Adrenal gland (tissue), 12 donors: ENCODE measurements around the gene SERINC4. TPM values are rescaled to one million over a fixed set of nuclear protein-coding genes. Genes with fewer than 3 reads are reported as not detected.
"Not testable (repeated sequence)": the region's sequence is repeated elsewhere in the genome, so short reads cannot be mapped to it uniquely, and the experiment has no call there.

Source experiments
- DNase-seq, 7 donors: peaks; one replicate each; pipeline ENCODE4 v3.0.0-alpha.2; 2019 to 2020
- H3K27ac ChIP-seq, 5 donors: fragments of 200-600 bp; sonication (generic) in 4 of 5; 1 replicate in 3 of 5; 2 replicates in 2 of 5; pipeline versions ENCODE4 v1.5.1 to v1.8.0; 2016 to 2020; ENCODE audit warnings: mild to moderate bottlenecking in 1 of 5
- H3K27me3 ChIP-seq: fragments of 200-600 bp; 2 replicates; pipeline ENCODE4 v1.8.0; 2021
- H3K36me3 ChIP-seq, 2 donors: fragments of 200-600 bp; replicated peaks in 1 of 2; 1 replicate in 1 of 2; 2 replicates in 1 of 2; pipeline versions ENCODE4 v1.5.1 to v1.8.0; 2018 to 2022
- H3K4me1 ChIP-seq, 2 donors: fragments of 200-600 bp; replicated peaks in 1 of 2; 1 replicate in 1 of 2; 2 replicates in 1 of 2; pipeline versions ENCODE4 v1.5.1 to v1.8.0; 2018 to 2021
- H3K4me3 ChIP-seq, 4 donors: fragments of 200-600 bp; sonication (generic) in 3 of 4; one replicate each; pipeline ENCODE4 v1.5.1; 2016 to 2018
- H3K9me3 ChIP-seq, 3 donors: fragments of 200-600 bp; sonication (generic) in 1 of 3; replicated peaks in 1 of 3; 1 replicate in 2 of 3; 2 replicates in 1 of 3; pipeline versions ENCODE4 v1.5.1 to v1.8.0; 2016 to 2021
- POLR2A ChIP-seq, 2 donors: fragments of 450-650 bp; IDR thresholded peaks; one replicate each; pipeline ENCODE4 v1.6.1; 2017; ENCODE audit warnings: antibody characterized with exemption in 2 of 2, mild to moderate bottlenecking in 2 of 2, moderate library complexity in 1 of 2
- WGBS, 4 donors: extraction: QIAGEN DNeasy Blood & Tissue Kit in 2 of 4; methylation state at CpG; one replicate each; pipeline versions ENCODE4 v1.1.5 to v1.1.7; 2013 to 2017; 5-methylcytosine and 5-hydroxymethylcytosine counted together
- intact Hi-C, 2 donors: fragments of 100-400 bp; cut with DNase I; formaldehyde crosslinking; loops; one replicate each; pipeline versions ENCODE4 v1.14.1 to v1.15.0; 2022 to 2023
- polyA plus RNA-seq, 3 donors: library from polyadenylated mRNA; stranded (reverse); fragments of 200-250 nt in 2 of 3; fragments of 350-450 nt in 1 of 3; fragmentation: Illumina TruSeq in 1 of 3; extraction: RNeasy Lipid Tissue Mini Kit (QIAGEN cat#74804) in 1 of 3; gene quantifications; one replicate each; pipeline ENCODE4 v1.2.3, GENCODE V29; 2013 to 2014
- total RNA-seq, 9 donors: library from RNA; depleted of rRNA in 4 of 9; stranded (reverse); fragments of >200 nt in 4 of 9; fragments of 120-200 nt in 1 of 9; fragmentation: NEBNext Ultra II Directional in 1 of 9; extraction: Animal tissue kit (Norgen Biotek cat#: 25700) in 1 of 9; gene quantifications; one replicate each; pipeline versions ENCODE4 v1.1.0 to v1.2.4, GENCODE V29; 2013 to 2023
- TF ChIP-seq, protein P1 (sequence below), 6 experiments: fragments of 450-650 bp in 4 of 6; fragments of 200-600 bp in 2 of 6; sonication (generic) in 1 of 6; IDR thresholded peaks; 1 replicate in 5 of 6; 2 replicates in 1 of 6; pipeline versions ENCODE4 v1.5.1 to v1.8.0; 2016 to 2021; ENCODE audit warnings: antibody characterized with exemption in 6 of 6, mild to moderate bottlenecking in 2 of 6, moderate library complexity in 1 of 6
- donor health status: healthy with polysubstance abuse.
- donor health status: Bipolar disorder and iron deficiency.
- donor health status: DM: yes; HTN: yes; CAD: no.
- donor health status: DM: no; HTN: no; CAD: no.
- donor health status: DM: no; HTN: no; CAD: no.
- donor health status: DM: yes; HTN: yes; CAD: no.

The SERINC4 gene
- total and polyA plus RNA-seq, 12 donors = 0.18 to 0.48 (median 0.26) TPM; not detected in 8

DNA sequence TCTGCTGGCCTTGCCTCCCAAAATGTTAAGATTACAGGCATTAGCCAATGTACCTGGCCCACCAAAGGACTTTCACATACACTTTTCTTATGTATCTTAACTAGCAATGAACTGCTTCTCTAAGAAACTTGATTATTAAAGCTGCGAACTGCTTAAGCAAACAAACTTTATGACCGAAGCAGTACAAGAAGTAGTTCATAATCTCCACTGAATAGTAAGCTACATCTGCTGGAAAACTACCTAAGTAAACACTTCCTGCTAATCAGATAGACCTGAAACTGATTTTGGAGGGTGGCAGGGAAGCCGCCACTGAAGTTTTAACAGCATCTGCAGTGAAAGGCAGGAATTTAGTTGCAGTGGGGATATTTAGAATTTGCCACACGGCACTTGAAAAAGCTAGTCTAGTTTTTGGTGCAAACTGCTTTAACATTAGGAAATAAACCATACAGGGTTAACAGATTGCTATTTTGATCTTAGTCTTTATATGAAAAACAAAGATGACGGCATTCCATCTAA lies 8.5 kb upstream of the SERINC4 start:
- H3K27ac ChIP-seq = no peak overlapping the region
- peak in 1 of 7 donors; percentile 23 for DNase-seq
- WGBS, 4 donors = 94 to 96% (median 95%) methylated on average over 5 of the region's 5 CpGs
- H3K36me3 ChIP-seq = peaks cover 0 to 98% of the 10 kb centered on the region in 2 donors
- TF ChIP-seq POLR2A (IDR thresholded peaks at IDR 0.05) = no peak
- TF ChIP-seq, protein P1, sequence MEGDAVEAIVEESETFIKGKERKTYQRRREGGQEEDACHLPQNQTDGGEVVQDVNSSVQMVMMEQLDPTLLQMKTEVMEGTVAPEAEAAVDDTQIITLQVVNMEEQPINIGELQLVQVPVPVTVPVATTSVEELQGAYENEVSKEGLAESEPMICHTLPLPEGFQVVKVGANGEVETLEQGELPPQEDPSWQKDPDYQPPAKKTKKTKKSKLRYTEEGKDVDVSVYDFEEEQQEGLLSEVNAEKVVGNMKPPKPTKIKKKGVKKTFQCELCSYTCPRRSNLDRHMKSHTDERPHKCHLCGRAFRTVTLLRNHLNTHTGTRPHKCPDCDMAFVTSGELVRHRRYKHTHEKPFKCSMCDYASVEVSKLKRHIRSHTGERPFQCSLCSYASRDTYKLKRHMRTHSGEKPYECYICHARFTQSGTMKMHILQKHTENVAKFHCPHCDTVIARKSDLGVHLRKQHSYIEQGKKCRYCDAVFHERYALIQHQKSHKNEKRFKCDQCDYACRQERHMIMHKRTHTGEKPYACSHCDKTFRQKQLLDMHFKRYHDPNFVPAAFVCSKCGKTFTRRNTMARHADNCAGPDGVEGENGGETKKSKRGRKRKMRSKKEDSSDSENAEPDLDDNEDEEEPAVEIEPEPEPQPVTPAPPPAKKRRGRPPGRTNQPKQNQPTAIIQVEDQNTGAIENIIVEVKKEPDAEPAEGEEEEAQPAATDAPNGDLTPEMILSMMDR (IDR thresholded peaks at IDR 0.05) = no peak
- H3K27me3 ChIP-seq = no peaks in the 10 kb centered on the region
- no peaks in the 10 kb centered on the region for H3K9me3 ChIP-seq
- H3K4me1 ChIP-seq = no peaks in the 10 kb centered on the region
- no peak overlapping the region for H3K4me3 ChIP-seq
- intact Hi-C loops = no loop called here

DNA sequence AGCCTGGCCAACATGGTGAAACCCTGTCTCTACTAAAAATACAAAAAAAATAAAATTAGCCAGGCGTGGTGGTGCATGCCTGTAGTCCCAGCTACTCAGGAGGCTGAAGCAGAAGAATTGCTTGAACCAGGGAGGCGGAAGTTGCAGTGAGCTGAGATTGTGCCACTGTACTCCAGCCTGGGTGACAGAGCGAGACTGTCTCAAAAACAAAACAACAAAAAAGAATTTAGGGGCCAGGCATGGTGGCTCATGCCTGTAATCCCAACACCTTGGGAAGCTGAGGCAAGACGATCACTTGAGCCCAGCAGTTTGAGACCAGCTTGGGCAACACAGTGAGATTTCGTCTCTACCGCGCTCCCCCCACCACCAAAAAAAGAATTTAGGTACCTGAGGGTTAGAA lies 2.7 kb upstream of the SERINC4 start:
- H3K36me3 ChIP-seq = peaks cover 0 to 77% of the 10 kb centered on the region in 2 donors
- 95 to 99% (median 98%) methylated on average over 7 of the region's 7 CpGs for WGBS, 4 donors
- H3K27me3 ChIP-seq = not testable (repeated sequence)

DNA sequence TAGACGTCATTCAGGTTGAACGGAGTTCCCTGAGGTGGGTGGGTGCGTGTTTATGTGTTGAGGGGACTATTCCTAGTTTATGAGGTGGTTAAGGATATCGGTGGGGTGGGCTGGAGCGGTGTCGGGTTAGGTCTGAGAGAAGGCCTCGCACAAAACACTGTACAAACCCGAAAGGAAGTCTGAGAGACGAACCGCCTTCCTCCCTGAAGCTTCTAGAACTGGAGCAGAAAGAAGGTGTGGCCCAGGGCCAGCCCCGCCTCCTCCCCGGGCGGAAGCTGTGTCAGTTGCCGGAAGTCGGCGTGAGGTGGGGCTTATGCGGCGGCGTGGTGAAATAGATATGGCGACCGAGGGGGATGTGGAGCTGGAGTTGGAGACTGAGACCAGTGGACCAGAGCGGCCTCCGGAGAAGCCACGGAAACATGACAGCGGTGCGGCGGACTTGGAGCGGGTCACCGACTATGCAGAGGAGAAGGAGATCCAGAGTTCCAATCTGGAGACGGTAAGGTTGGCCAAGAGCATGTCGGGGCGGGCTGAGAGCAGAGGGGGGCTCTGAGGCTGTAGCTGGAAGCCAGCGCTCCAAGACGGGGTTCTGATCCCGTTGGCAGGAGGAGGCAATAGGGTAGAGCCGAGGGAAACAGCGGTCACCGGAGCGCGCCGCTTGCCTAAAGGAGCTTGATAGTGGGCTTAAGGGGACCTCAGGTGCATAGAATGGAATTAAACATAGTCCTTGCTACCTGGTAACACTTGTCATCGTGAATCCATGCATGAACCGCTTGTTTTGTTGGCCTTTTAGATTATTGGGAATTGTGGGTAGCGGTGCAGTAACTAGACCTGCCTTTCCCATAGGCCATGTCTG lies 494 bp upstream of the SERINC4 start, which contains the start of gene HYPK:
Gene HYPK, plus strand, starts transcription at position 314 of the 856 bp plus-strand sequence. Its CDS starts 24 bp downstream, at position 338.
- TF ChIP-seq, protein P1 (IDR thresholded peaks at IDR 0.05) = no peak
- TF ChIP-seq POLR2A (IDR thresholded peaks at IDR 0.05) = peak; percentile 4 to 79
- peaks cover 0 to 76% of the 10 kb centered on the region in 2 donors for H3K36me3 ChIP-seq
- H3K4me1 ChIP-seq = peaks cover 10 to 38% of the 10 kb centered on the region in 2 donors
- intact Hi-C loops = no loop called here
- H3K9me3 ChIP-seq = no peaks in the 10 kb centered on the region
- DNase-seq = peak; percentile 93 to 97 (median 95)
- 8 to 18% (median 8%) methylated on average over 21 to 44 of the region's 44 CpGs for WGBS, 4 donors
- H3K4me3 ChIP-seq = peak within 1 kb of the TSS; percentile 55 to 85 (median 71)
- peak within 1 kb of the TSS; percentile 57 to 98 (median 82) for H3K27ac ChIP-seq
- H3K27me3 ChIP-seq = no peaks in the 10 kb centered on the region

More for the DNA sequence above, 2.7 kb upstream of the SERINC4 start:
- H3K27ac ChIP-seq, DNase-seq, intact Hi-C loops, H3K4me3 ChIP-seq, H3K9me3 ChIP-seq: not testable (repeated sequence)
- peaks cover 10 to 23% of the 10 kb centered on the region in 2 donors for H3K4me1 ChIP-seq

DNA sequence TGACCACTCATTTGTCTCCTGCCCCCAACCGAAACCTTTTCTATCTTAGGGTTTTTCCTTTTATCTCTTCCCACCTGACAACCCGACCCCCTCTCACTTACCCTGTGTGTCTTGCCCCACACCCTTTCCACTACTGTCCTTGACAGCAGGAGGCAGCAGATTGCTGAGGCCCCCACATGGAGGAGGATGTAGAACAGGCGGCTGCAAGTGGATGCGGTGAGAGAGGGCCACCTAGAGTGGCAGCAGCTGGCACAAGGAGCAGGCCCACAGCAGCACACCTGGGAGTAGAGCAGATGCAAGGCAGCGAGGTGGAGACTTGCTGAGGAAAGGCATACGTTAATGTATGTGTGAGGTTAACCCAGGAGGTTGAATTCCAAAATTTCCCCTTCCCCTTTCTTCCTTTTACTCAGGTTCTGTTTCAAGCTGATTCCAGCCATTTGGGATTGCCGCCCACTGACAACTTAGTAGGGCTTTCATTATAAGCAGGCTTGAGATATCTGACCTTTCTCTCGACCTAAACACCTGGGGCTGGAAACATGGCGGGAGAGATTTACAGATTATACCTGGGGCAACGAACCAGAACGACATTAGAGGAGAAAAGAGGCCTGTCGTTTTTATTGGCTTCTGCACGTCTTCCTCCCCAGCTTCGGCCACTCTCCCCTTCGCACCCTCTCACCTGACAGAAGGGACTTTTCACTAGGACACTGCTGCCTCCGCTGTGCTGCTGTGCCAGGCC lies 643 bp downstream of the SERINC4 start:
- Histone ChIP-seq H3K36me3 (peaks cover 0 to 75% of the 10 kb centered on the region in 2 donors), H3K27ac (peak overlapping the region in 4 of 5 donors; percentile 57 to 98 (median 88)), H3K4me3 (no peak overlapping the region), H3K9me3 (no peaks in the 10 kb centered on the region), H3K27me3 (no peaks in the 10 kb centered on the region), H3K4me1 (peaks cover 17 to 49% of the 10 kb centered on the region in 2 donors)
- WGBS, 4 donors = 89 to 93% (median 90%) methylated on average over 16 of the region's 16 CpGs
- intact Hi-C loops = no loop called here
- no peak for TF ChIP-seq POLR2A (IDR thresholded peaks at IDR 0.05)
- TF ChIP-seq, protein P1 (IDR thresholded peaks at IDR 0.05) = no peak
- DNase-seq = no peak
